ENCODE measurements around the gene OR8G1. TPM values are rescaled to one million over a fixed set of nuclear protein-coding genes. Genes with fewer than 3 reads are reported as not detected.
"Not testable (repeated sequence)": the region's sequence is repeated elsewhere in the genome, so short reads cannot be mapped to it uniquely, and the experiment has no call there.

The OR8G1 gene
- total and polyA plus RNA-seq, 2 of the 8 experiments (the other 6 are each of a cell fraction or from before 2014, with no cell fraction given): not detected

DNA sequence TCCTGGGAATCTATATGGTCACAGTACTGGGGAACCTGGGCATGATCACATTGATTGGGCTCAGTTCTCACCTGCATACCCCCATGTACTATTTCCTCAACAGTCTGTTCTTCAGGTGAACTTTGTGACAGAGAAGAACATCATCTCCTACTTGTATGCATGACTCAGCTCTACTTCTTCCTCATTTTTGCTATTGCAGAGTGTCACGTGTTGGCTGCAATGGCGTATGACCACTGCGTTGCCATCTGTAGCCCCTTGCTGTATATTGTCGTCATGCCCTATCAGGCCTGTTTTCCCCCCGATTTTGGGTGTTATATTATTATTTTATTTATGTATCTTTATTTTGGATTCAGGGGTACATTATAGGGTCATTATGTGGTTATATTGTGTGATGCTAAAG is 2.4 kb upstream of the OR8G1 start (continued):
- TF ChIP-seq ZNF274 (IDR thresholded peaks at IDR 0.05; ENCODE audit: borderline replicate concordance, extremely low read depth, low read length) (no peak), SP4 (IDR thresholded peaks at IDR 0.05; ENCODE audit: low read length) (no peak), KDM4A (IDR thresholded peaks at IDR 0.05; ENCODE audit: low read depth, low read length, severe bottlenecking) (no peak), POU5F1 (IDR thresholded peaks at IDR 0.05; ENCODE audit: low read depth, low read length) (no peak), RFX5 (IDR thresholded peaks at IDR 0.05; ENCODE audit: borderline replicate concordance, low read depth, low read length) (no peak)
- TF ChIP-seq, protein P1, sequence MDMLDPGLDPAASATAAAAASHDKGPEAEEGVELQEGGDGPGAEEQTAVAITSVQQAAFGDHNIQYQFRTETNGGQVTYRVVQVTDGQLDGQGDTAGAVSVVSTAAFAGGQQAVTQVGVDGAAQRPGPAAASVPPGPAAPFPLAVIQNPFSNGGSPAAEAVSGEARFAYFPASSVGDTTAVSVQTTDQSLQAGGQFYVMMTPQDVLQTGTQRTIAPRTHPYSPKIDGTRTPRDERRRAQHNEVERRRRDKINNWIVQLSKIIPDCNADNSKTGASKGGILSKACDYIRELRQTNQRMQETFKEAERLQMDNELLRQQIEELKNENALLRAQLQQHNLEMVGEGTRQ (IDR thresholded peaks at IDR 0.05; ENCODE audit: low read length): no peak

DNA sequence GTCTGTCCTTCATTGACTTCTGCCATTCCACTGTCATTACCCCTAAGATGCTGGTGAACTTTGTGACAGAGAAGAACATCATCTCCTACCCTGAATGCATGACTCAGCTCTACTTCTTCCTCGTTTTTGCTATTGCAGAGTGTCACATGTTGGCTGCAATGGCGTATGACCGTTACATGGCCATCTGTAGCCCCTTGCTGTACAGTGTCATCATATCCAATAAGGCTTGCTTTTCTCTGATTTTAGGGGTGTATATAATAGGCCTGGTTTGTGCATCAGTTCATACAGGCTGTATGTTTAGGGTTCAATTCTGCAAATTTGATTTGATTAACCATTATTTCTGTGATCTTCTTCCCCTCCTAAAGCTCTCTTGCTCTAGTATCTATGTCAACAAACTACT is 9.0 kb downstream of the OR8G1 start:
- H2BK5ac ChIP-seq (ENCODE audit: low read depth, low read length); H3K56ac ChIP-seq (replicated peaks; ENCODE audit: insufficient read length, low read depth, low read length); H3K4me2 ChIP-seq (ENCODE audit: insufficient read depth in 1 of 2, low read depth in 2 of 2, low read length in 2 of 2); H3K27ac ChIP-seq (ENCODE audit: low read depth, low read length); POLR2A ChIA-PET (ENCODE audit: partially characterized antibody); H4K5ac ChIP-seq (ENCODE audit: insufficient read length, low read depth, low read length); H3K4ac ChIP-seq (replicated peaks; ENCODE audit: insufficient read length, low read depth, low read length); H3K4me1 ChIP-seq (replicated peaks in 1 of 4; ENCODE audit: control insufficient read depth in 3 of 4, insufficient read depth in 4 of 4, low read length in 3 of 4); H3K9ac ChIP-seq (replicated peaks in 1 of 4; ENCODE audit: extremely low read depth in 1 of 4, low read depth in 3 of 4, low read length in 3 of 4); H3K23me2 ChIP-seq (ENCODE audit: low read depth, low read length); H3K23ac ChIP-seq (ENCODE audit: insufficient read length); H4K8ac ChIP-seq (ENCODE audit: extremely low read depth, insufficient read depth, low read length); H3K79me2 ChIP-seq (ENCODE audit: control insufficient read depth in 1 of 2, insufficient read depth in 2 of 2, low read length in 2 of 2); DNase-seq (ENCODE audit: low read depth in 1 of 2, low spot score in 2 of 2); H4K91ac ChIP-seq (replicated peaks; ENCODE audit: insufficient read length, low read length); H2AK5ac ChIP-seq (ENCODE audit: low read depth, low read length); H3K9me3 ChIP-seq (ENCODE audit: insufficient read depth in 2 of 2, low read depth in 1 of 2, low read length in 1 of 2); H3K4me3 ChIP-seq (ENCODE audit: extremely low read depth in 1 of 4, insufficient read depth in 2 of 4, low read depth in 3 of 4, low read length in 4 of 4); H3K18ac ChIP-seq (ENCODE audit: extremely low read depth, low read length); CTCF ChIA-PET (ENCODE audit: partially characterized antibody); H3K14ac ChIP-seq (ENCODE audit: insufficient read length); H2AFZ ChIP-seq (ENCODE audit: low read length); H3K36me3 ChIP-seq (ENCODE audit: control insufficient read depth in 2 of 4, insufficient read depth in 4 of 4, low read length in 3 of 4); H3K27me3 ChIP-seq (replicated peaks in 1 of 4; ENCODE audit: control insufficient read depth in 3 of 4, extremely low read depth in 1 of 4, insufficient read depth in 3 of 4, low read length in 3 of 4); FAIRE-seq; H3K79me1 ChIP-seq (ENCODE audit: low read depth, low read length); H2BK20ac ChIP-seq (ENCODE audit: low read length); H2BK120ac ChIP-seq (replicated peaks; ENCODE audit: low read depth, low read length); H2BK15ac ChIP-seq (ENCODE audit: low read length); H2BK12ac ChIP-seq (ENCODE audit: low read depth, low read length); H4K20me1 ChIP-seq (replicated peaks in 1 of 2; ENCODE audit: control insufficient read depth in 1 of 2, insufficient read depth in 2 of 2, low read length in 2 of 2): not testable (repeated sequence)
- WGBS, 2 experiments (ENCODE audit: extremely low coverage in 1 of 2, insufficient coverage in 1 of 2, insufficient read length in 1 of 2, insufficient replicate concordance in 2 of 2, low coverage in 1 of 2, low lambda C conversion rate in 2 of 2, missing lambda C conversion rate in 1 of 2): 75% methylated on average over 3 of the region's 3 CpGs; no CpG with 5 or more reads in 1 of the 2 experiments

Measured in H1 (cell line).